ENCODE measurements around the gene FRK. TPM values are rescaled to one million over a fixed set of nuclear protein-coding genes. Genes with fewer than 3 reads are reported as not detected.

Gene FRK
- total and polyA plus RNA-seq, 7 donors: 0.16 to 6.5 (median 0.71) TPM

GRCh38 chr6:115914098-115914497, 146.6 kb downstream of the FRK start:
- no peak for DNase-seq
- Histone ChIP-seq H3K4me3 (no peak overlapping the region), H3K9me3 (no peaks in the 10 kb centered on the region), H3K27me3 (no peaks in the 10 kb centered on the region), H3K4me1 (no peaks in the 10 kb centered on the region), H3K36me3 (no peaks in the 10 kb centered on the region), H3K27ac (no peak overlapping the region)
- TF ChIP-seq POLR2AphosphoS5 (IDR thresholded peaks at IDR 0.05) (no peak), CTCF (IDR thresholded peaks at IDR 0.05) (no peak), EP300 (IDR thresholded peaks at IDR 0.05) (no peak), POLR2A (IDR thresholded peaks at IDR 0.05) (no peak)
- 34 to 54% methylated on average over 2 of the region's 2 CpGs for WGBS, 2 donors
- intact Hi-C loops (cut with DNase I): no loop called here

GRCh38 chr6:115909923-115910546, 150.7 kb downstream of the FRK start:
- no peaks in the 10 kb centered on the region for H3K36me3 ChIP-seq
- H3K27ac ChIP-seq: no peak overlapping the region
- H3K4me1 ChIP-seq: peaks cover 0 to 5% (median 0%) of the 10 kb centered on the region in 4 donors
- no peak for DNase-seq
- H3K4me3 ChIP-seq: no peak overlapping the region
- WGBS, 2 donors: 82 to 84% methylated on average over 9 of the region's 9 CpGs
- no peaks in the 10 kb centered on the region for H3K27me3 ChIP-seq
- H3K9me3 ChIP-seq: no peaks in the 10 kb centered on the region
- TF ChIP-seq POLR2AphosphoS5 (IDR thresholded peaks at IDR 0.05) (no peak), CTCF (IDR thresholded peaks at IDR 0.05) (no peak), EP300 (IDR thresholded peaks at IDR 0.05) (no peak), POLR2A (IDR thresholded peaks at IDR 0.05) (no peak)
- intact Hi-C loops (cut with DNase I): no loop called here

GRCh38 chr6:115908906-115909559, 151.7 kb downstream of the FRK start:
- H3K27ac ChIP-seq: no peak overlapping the region
- TF ChIP-seq EP300 (IDR thresholded peaks at IDR 0.05) (no peak), CTCF (IDR thresholded peaks at IDR 0.05) (no peak), POLR2A (IDR thresholded peaks at IDR 0.05) (no peak), POLR2AphosphoS5 (IDR thresholded peaks at IDR 0.05) (no peak)
- H3K36me3 ChIP-seq: no peaks in the 10 kb centered on the region
- no peaks in the 10 kb centered on the region for H3K27me3 ChIP-seq
- H3K4me3 ChIP-seq: no peak overlapping the region
- intact Hi-C loops (cut with DNase I): no loop called here
- WGBS, 2 donors: 75 to 77% methylated on average over 5 of the region's 5 CpGs
- H3K4me1 ChIP-seq: peaks cover 0 to 5% (median 0%) of the 10 kb centered on the region in 4 donors
- no peak for DNase-seq
- no peaks in the 10 kb centered on the region for H3K9me3 ChIP-seq

- Histone ChIP-seq H3K4me3 (no peak overlapping the region), H3K9me3 (no peaks in the 10 kb centered on the region), H3K27me3 (no peaks in the 10 kb centered on the region), H3K4me1 (peaks cover 0 to 5% (median 2%) of the 10 kb centered on the region in 4 donors), H3K36me3 (no peaks in the 10 kb centered on the region), H3K27ac (no peak overlapping the region)
- WGBS, 2 donors: 38 to 51% methylated on average over 5 of the region's 5 CpGs
- intact Hi-C loops (cut with DNase I): no loop called here
- TF ChIP-seq POLR2A (IDR thresholded peaks at IDR 0.05) (no peak), POLR2AphosphoS5 (IDR thresholded peaks at IDR 0.05) (no peak), CTCF (IDR thresholded peaks at IDR 0.05) (no peak), EP300 (IDR thresholded peaks at IDR 0.05) (no peak)
- DNase-seq: no peak
Observed at GRCh38 chr6:115905471-115905870, 155.2 kb downstream of the FRK start.

Measured in sigmoid colon (tissue), 7 donors.